GM10248 (cell line): ENCODE measurements around the gene GOLGA2.

Experiments
- CTCF ChIA-PET: fragments of 300-600 bp; sonication (Branson Sonifier 250); formaldehyde crosslinking; extraction: SDS; loops from one replicate; lab custom pipeline; 2021; ENCODE audit warnings: antibody characterized with exemption; lab: Yijun Ruan, JAX
- POLR2A ChIA-PET: fragments of 350-650 bp; sonication (Branson Sonifier 250); formaldehyde crosslinking; extraction: SDS; loops from one replicate; lab custom pipeline; 2020; ENCODE audit warnings: antibody characterized with exemption; lab: Yijun Ruan, JAX
- DNase-seq: peaks from one replicate; pipeline ENCODE4 v3.0.0; 2012; ENCODE audit errors: extremely low spot score
- CTCF ChIP-seq: IDR thresholded peaks from 2 replicates; pipeline ENCODE4 v1.5.1; 2012; ENCODE audit warnings: mild to moderate bottlenecking, low read depth; ENCODE audit errors: extremely low read depth, missing control alignments, control extremely low read depth

Gene GOLGA2

GRCh38 chr9:128274245-128274644, 1.6 kb downstream of the GOLGA2 start:
- DNase-seq, result no peak
- ChIA-PET CTCF (interaction anchor here (1.2 to 2.1 kb wide), 3 partner anchors 9 to 114 kb away, joined by 3 to 7 read pairs (median 6); partner anchors contain the start of gene BBLN), POLR2A (no interaction called here)
- no peak for TF ChIP-seq CTCF

GRCh38 chr9:128271512-128271911, 4.3 kb downstream of the GOLGA2 start:
- CTCF ChIA-PET, result interaction anchor here (0.6 kb wide), 1 partner anchor 16 kb away, joined by 3 read pairs; no protein-coding TSS in a partner anchor
- POLR2A ChIA-PET, result no interaction called here
- no peak for TF ChIP-seq CTCF
- DNase-seq, result no peak

GRCh38 chr9:128271112-128271511, 4.7 kb downstream of the GOLGA2 start:
- DNase-seq, result no peak
- TF ChIP-seq CTCF, result no peak
- POLR2A ChIA-PET, result no interaction called here
- CTCF ChIA-PET, result interaction anchor here (0.6 kb wide), 1 partner anchor 16 kb away, joined by 3 read pairs; no protein-coding TSS in a partner anchor

GRCh38 chr9:128266868-128267590, 8.8 kb downstream of the GOLGA2 start:
- CTCF ChIA-PET, result no interaction called here
- DNase-seq, result no peak
- TF ChIP-seq CTCF, result no peak
- POLR2A ChIA-PET, result no interaction called here

GRCh38 chr9:128265348-128265847, 10.4 kb downstream of the GOLGA2 start:
- no peak for TF ChIP-seq CTCF
- no peak for DNase-seq
- ChIA-PET POLR2A (interaction anchor here (1.2 kb wide), 1 partner anchor 15 kb away, joined by 3 read pairs; no protein-coding TSS in a partner anchor), CTCF (interaction anchor here (1.1 to 1.4 kb wide), 2 partner anchors 10 to 76 kb away, joined by 3 to 5 read pairs; no protein-coding TSS in a partner anchor)

GRCh38 chr9:128262687-128263086, 13.1 kb downstream of the GOLGA2 start:
- TF ChIP-seq CTCF, result no peak
- CTCF ChIA-PET, result interaction anchor here (1.0 to 2.3 kb wide), 5 partner anchors 8 to 31 kb away, joined by 3 to 7 read pairs (median 4); partner anchors contain the start of genes GOLGA2 and SWI5
- POLR2A ChIA-PET, result no interaction called here
- no peak for DNase-seq
